DOHH2 (cell line): ENCODE data around the gene FAM124A.
"Not testable (repeated sequence)": the region's sequence is repeated elsewhere in the genome, so short reads cannot be mapped to it uniquely, and the experiment has no call there.

Experiments
- H3F3A ChIP-seq: fragments of 200-600 bp; sonication (generic), shearing (Covaris generic); 2 replicates; pipeline ENCODE4 v1.6.0; 2016; ENCODE audit warnings: antibody characterized with exemption, mild to moderate bottlenecking; ENCODE audit not compliant: control insufficient read depth, insufficient read depth
- H3K27ac ChIP-seq: fragments of 200-600 bp; sonication (generic); 2 replicates; pipeline ENCODE4 v1.5.1; 2014; ENCODE audit warnings: low read depth, mild to moderate bottlenecking, low read length, moderate library complexity
- H3K27me3 ChIP-seq: fragments of 200-600 bp; sonication (generic); 2 replicates; pipeline ENCODE4 v1.6.1; 2014; ENCODE audit warnings: mild to moderate bottlenecking, low read length, mixed read lengths; ENCODE audit not compliant: control insufficient read depth
- H3K36me3 ChIP-seq: fragments of 200-600 bp; sonication (generic); 2 replicates; pipeline ENCODE4 v1.6.1; 2014; ENCODE audit warnings: mild to moderate bottlenecking, low read length, moderate library complexity, mixed read lengths; ENCODE audit not compliant: control insufficient read depth
- H3K4me1 ChIP-seq: fragments of 200-600 bp; sonication (generic); 2 replicates; pipeline ENCODE4 v1.6.1; 2014; ENCODE audit warnings: mild to moderate bottlenecking, low read length, mixed read lengths; ENCODE audit not compliant: control insufficient read depth
- H3K4me2 ChIP-seq: fragments of 200-600 bp; sonication (generic); 2 replicates; pipeline ENCODE4 v1.6.0; 2014; ENCODE audit warnings: mild to moderate bottlenecking, low read length, moderate library complexity
- H3K4me3 ChIP-seq: fragments of 200-600 bp; sonication (generic); 2 replicates; pipeline ENCODE4 v1.5.1; 2014; ENCODE audit warnings: mild to moderate bottlenecking, low read length, mixed read lengths
- H3K79me2 ChIP-seq: fragments of 200-600 bp; sonication (generic); 2 replicates; pipeline ENCODE4 v1.6.1; 2014; ENCODE audit warnings: mild to moderate bottlenecking, low read length, mixed read lengths; ENCODE audit not compliant: control insufficient read depth
- H3K9me2 ChIP-seq: fragments of 200-600 bp; sonication (generic); replicated peaks from 2 replicates; pipeline ENCODE4 v1.6.1; 2014; ENCODE audit warnings: mild to moderate bottlenecking, low read length, mixed read lengths; ENCODE audit not compliant: control insufficient read depth
- H3K9me3 ChIP-seq: fragments of 200-600 bp; sonication (generic); 2 replicates; pipeline ENCODE4 v1.6.1; 2014; ENCODE audit warnings: antibody characterized with exemption, low read length, mixed read lengths; ENCODE audit not compliant: control insufficient read depth, insufficient read depth
- H4K20me1 ChIP-seq: fragments of 200-600 bp; sonication (generic); 2 replicates; pipeline ENCODE4 v1.6.0; 2014; ENCODE audit warnings: low read depth, mild to moderate bottlenecking, antibody characterized with exemption, low read length, moderate library complexity; ENCODE audit not compliant: control insufficient read depth, insufficient read depth
- CTCF ChIP-seq: fragments of 200-600 bp; sonication (generic); IDR thresholded peaks from one replicate; pipeline ENCODE4 v1.5.1; 2014; ENCODE audit warnings: antibody characterized with exemption, mild to moderate bottlenecking, low read depth, low read length; ENCODE audit not compliant: poor library complexity, severe bottlenecking
- EZH2phosphoT487 ChIP-seq: fragments of 200-600 bp; sonication (generic); IDR thresholded peaks from 2 replicates; pipeline ENCODE4 v1.6.1; 2017; ENCODE audit warnings: borderline replicate concordance, mild to moderate bottlenecking, antibody characterized with exemption, low read length, moderate library complexity, mixed read lengths

The FAM124A gene

GRCh38 chr13:51280379-51280940 lies 58.3 kb downstream of the FAM124A start:
- Histone ChIP-seq H3K27ac (no peak overlapping the region), H3K27me3 (peaks cover 4% of the 10 kb centered on the region), H3F3A (no peaks in the 10 kb centered on the region), H3K79me2 (no peaks in the 10 kb centered on the region), H3K4me2 (no peak overlapping the region), H4K20me1 (no peaks in the 10 kb centered on the region), H3K9me3 (no peaks in the 10 kb centered on the region), H3K4me1 (no peaks in the 10 kb centered on the region), H3K36me3 (no peaks in the 10 kb centered on the region), H3K4me3 (no peak overlapping the region), H3K9me2 (no peaks in the 10 kb centered on the region)
- TF ChIP-seq EZH2phosphoT487 = no peak
- no peak for TF ChIP-seq CTCF

GRCh38 chr13:51282322-51282721 lies 60.1 kb downstream of the FAM124A start:
- H3K27me3 ChIP-seq = peaks cover 4% of the 10 kb centered on the region
- no peaks in the 10 kb centered on the region for H3K79me2 ChIP-seq
- H3F3A ChIP-seq = no peaks in the 10 kb centered on the region
- no peak overlapping the region for H3K27ac ChIP-seq
- no peak overlapping the region for H3K4me2 ChIP-seq
- no peaks in the 10 kb centered on the region for H3K9me2 ChIP-seq
- H3K36me3 ChIP-seq = no peaks in the 10 kb centered on the region
- TF ChIP-seq CTCF (no peak), EZH2phosphoT487 (no peak)
- no peak overlapping the region for H3K4me3 ChIP-seq
- no peaks in the 10 kb centered on the region for H4K20me1 ChIP-seq
- H3K9me3 ChIP-seq = no peaks in the 10 kb centered on the region
- H3K4me1 ChIP-seq = no peaks in the 10 kb centered on the region

GRCh38 chr13:51282923-51283322 lies 60.7 kb downstream of the FAM124A start:
- H3K27me3 ChIP-seq, H3K4me3 ChIP-seq, H3K27ac ChIP-seq, H3F3A ChIP-seq, H3K79me2 ChIP-seq, H3K9me3 ChIP-seq, H3K4me1 ChIP-seq, H3K9me2 ChIP-seq, H3K4me2 ChIP-seq, H3K36me3 ChIP-seq, H4K20me1 ChIP-seq: not testable (repeated sequence)

DNA sequence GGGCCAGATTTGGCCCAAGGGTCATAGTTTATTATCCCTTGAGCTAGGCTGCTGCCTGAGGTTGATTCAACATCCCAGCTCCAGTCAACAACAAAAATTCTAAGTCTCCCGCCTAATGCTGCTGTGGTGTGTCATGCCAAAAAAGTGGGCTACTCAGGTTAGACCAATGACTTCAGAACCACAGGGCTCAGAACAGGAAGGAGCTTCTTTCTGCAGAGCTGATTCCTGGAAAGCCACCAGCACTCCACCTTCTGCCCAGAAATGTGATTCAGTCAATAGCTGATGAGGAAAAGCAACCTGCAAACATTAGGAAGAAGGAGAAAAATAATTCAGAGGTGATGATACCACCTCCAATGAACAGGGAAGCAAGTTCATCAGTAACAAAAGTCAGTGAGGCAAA lies 61.2 kb downstream of the FAM124A start:
- Histone ChIP-seq H3K27ac (no peak overlapping the region), H3K4me1 (no peaks in the 10 kb centered on the region), H3F3A (no peaks in the 10 kb centered on the region), H3K27me3 (peaks cover 4% of the 10 kb centered on the region), H4K20me1 (no peaks in the 10 kb centered on the region), H3K36me3 (no peaks in the 10 kb centered on the region), H3K4me2 (no peak overlapping the region), H3K4me3 (no peak overlapping the region), H3K9me3 (no peaks in the 10 kb centered on the region), H3K79me2 (no peaks in the 10 kb centered on the region), H3K9me2 (no peaks in the 10 kb centered on the region)
- no peak for TF ChIP-seq CTCF
- TF ChIP-seq EZH2phosphoT487 = no peak
